Measurements from ENCODE around the gene PAFAH1B1.

Gene PAFAH1B1

DNA sequence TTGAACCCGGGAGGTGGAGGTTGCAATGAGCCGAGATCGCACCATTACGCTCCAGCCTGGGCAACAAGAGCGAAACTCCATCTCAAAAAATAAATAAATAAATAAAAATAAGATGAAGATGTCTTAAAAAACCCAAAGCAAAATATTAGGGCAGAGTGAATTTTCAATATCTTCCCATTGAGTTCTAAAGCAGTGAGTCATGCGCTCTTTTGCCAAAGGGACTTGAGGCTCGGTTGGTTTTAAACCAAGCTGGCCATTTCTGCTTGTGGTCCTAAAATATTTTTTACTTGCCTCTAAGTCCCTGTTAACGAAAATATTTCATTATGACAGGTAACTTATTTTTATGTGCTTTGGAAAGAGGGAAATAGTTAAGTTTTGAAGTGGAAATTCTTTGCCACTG is 4.7 kb downstream of the PAFAH1B1 start:
- DNase-seq: no peak
- Histone ChIP-seq H3K56ac (ENCODE audit: low read length) (no peak overlapping the region), H2AK5ac (ENCODE audit: low read length) (no peak overlapping the region), H3K27ac (ENCODE audit: low read depth, low read length) (no peak overlapping the region), H4K5ac (ENCODE audit: low read length) (no peak overlapping the region), H3K36me3 (ENCODE audit: control insufficient read depth, insufficient read depth, low read length) (no peaks in the 10 kb centered on the region), H3K4me3 (ENCODE audit: low read length) (no peak overlapping the region), H3K23ac (ENCODE audit: low read length) (no peak overlapping the region), H3K18ac (ENCODE audit: low read length) (no peak overlapping the region), H2BK5ac (ENCODE audit: low read length) (no peak overlapping the region), H3K79me1 (ENCODE audit: low read length) (no peaks in the 10 kb centered on the region), H3K4me2 (ENCODE audit: low read length) (no peak overlapping the region), H3K4me1 (ENCODE audit: control insufficient read depth, low read depth, low read length) (no peaks in the 10 kb centered on the region), H3K27me3 (ENCODE audit: insufficient read depth, low read length, poor library complexity) (no peaks in the 10 kb centered on the region), H2BK120ac (ENCODE audit: low read depth, low read length) (no peak overlapping the region), H3K79me2 (ENCODE audit: control insufficient read depth, insufficient read depth, low read length) (peaks cover 76% of the 10 kb centered on the region), H3K4ac (ENCODE audit: low read depth, low read length) (no peak overlapping the region), H2BK15ac (replicated peaks; ENCODE audit: low read depth) (no peak overlapping the region), H4K8ac (ENCODE audit: low read depth, low read length) (no peak overlapping the region), H3K9ac (ENCODE audit: low read length) (no peak overlapping the region)
- WGBS (ENCODE audit: extremely low coverage, insufficient coverage, low lambda C conversion rate): no CpG with 5 or more reads among the region's 8 CpGs

GRCh38 chr17:2602597-2603017 is 9.2 kb downstream of the PAFAH1B1 start:
- H3K23ac ChIP-seq (ENCODE audit: low read length): no peak overlapping the region
- H3K36me3 ChIP-seq (ENCODE audit: control insufficient read depth, insufficient read depth, low read length): no peaks in the 10 kb centered on the region
- H4K5ac ChIP-seq (ENCODE audit: low read length): no peak overlapping the region
- H3K4me1 ChIP-seq (ENCODE audit: control insufficient read depth, low read depth, low read length): no peaks in the 10 kb centered on the region
- H3K79me1 ChIP-seq (ENCODE audit: low read length): no peaks in the 10 kb centered on the region
- H2AK5ac ChIP-seq (ENCODE audit: low read length): no peak overlapping the region
- H3K56ac ChIP-seq (ENCODE audit: low read length): no peak overlapping the region
- H4K8ac ChIP-seq (ENCODE audit: low read depth, low read length): no peak overlapping the region
- H3K4me2 ChIP-seq (ENCODE audit: low read length): no peak overlapping the region
- H3K27me3 ChIP-seq (ENCODE audit: insufficient read depth, low read length, poor library complexity): no peaks in the 10 kb centered on the region
- H3K4me3 ChIP-seq (ENCODE audit: low read length): no peak overlapping the region
- peaks cover 87% of the 10 kb centered on the region for H3K79me2 ChIP-seq (ENCODE audit: control insufficient read depth, insufficient read depth, low read length)
- no peak overlapping the region for H3K4ac ChIP-seq (ENCODE audit: low read depth, low read length)
- no peak overlapping the region for H2BK15ac ChIP-seq (replicated peaks; ENCODE audit: low read depth)
- 100% methylated on average over 3 of the region's 6 CpGs for WGBS (ENCODE audit: extremely low coverage, insufficient coverage, low lambda C conversion rate)
- H3K27ac ChIP-seq (ENCODE audit: low read depth, low read length): no peak overlapping the region
- DNase-seq: peak; percentile 67
- no peak overlapping the region for H3K9ac ChIP-seq (ENCODE audit: low read length)
- no peak overlapping the region for H2BK5ac ChIP-seq (ENCODE audit: low read length)
- H3K18ac ChIP-seq (ENCODE audit: low read length): peak overlapping the region; percentile 22
- no peak overlapping the region for H2BK120ac ChIP-seq (ENCODE audit: low read depth, low read length)

GRCh38 chr17:2608350-2608913 is 15.0 kb downstream of the PAFAH1B1 start:
- DNase-seq: no peak
- Histone ChIP-seq H3K9ac (ENCODE audit: low read length) (no peak overlapping the region), H3K4ac (ENCODE audit: low read depth, low read length) (no peak overlapping the region), H3K79me2 (ENCODE audit: control insufficient read depth, insufficient read depth, low read length) (peaks cover 89% of the 10 kb centered on the region), H3K23ac (ENCODE audit: low read length) (no peak overlapping the region), H2BK120ac (ENCODE audit: low read depth, low read length) (no peak overlapping the region), H3K18ac (ENCODE audit: low read length) (no peak overlapping the region), H2BK5ac (ENCODE audit: low read length) (no peak overlapping the region), H3K27me3 (ENCODE audit: insufficient read depth, low read length, poor library complexity) (no peaks in the 10 kb centered on the region), H3K4me1 (ENCODE audit: control insufficient read depth, low read depth, low read length) (peaks cover 2% of the 10 kb centered on the region), H3K56ac (ENCODE audit: low read length) (no peak overlapping the region), H4K5ac (ENCODE audit: low read length) (no peak overlapping the region), H2BK15ac (replicated peaks; ENCODE audit: low read depth) (no peak overlapping the region), H3K79me1 (ENCODE audit: low read length) (no peaks in the 10 kb centered on the region), H3K27ac (ENCODE audit: low read depth, low read length) (no peak overlapping the region), H3K4me2 (ENCODE audit: low read length) (no peak overlapping the region), H3K36me3 (ENCODE audit: control insufficient read depth, insufficient read depth, low read length) (peaks cover 2% of the 10 kb centered on the region), H3K4me3 (ENCODE audit: low read length) (no peak overlapping the region), H4K8ac (ENCODE audit: low read depth, low read length) (no peak overlapping the region), H2AK5ac (ENCODE audit: low read length) (no peak overlapping the region)
- no CpG with 5 or more reads among the region's 6 CpGs for WGBS (ENCODE audit: extremely low coverage, insufficient coverage, low lambda C conversion rate)

DNA sequence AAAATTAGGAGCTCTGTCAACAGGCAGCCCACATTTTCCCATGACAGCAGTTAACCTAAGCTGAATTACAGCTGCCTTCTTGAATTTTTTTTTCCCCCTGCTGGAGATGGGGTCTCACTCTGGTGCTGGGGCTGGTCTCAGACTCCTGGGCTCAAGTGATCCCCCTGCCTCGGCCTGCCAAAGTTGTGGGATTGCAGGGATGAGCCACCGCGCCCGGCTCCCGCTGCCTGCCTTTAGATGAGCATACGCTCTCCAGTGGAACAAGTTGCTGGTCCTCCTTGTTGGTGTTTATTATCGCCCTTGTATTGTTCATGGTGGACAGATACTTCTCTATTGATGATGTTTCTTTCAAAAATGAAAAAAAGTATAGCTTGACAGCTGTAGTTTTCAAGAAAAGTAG is 15.6 kb downstream of the PAFAH1B1 start:
- H2AK5ac ChIP-seq (ENCODE audit: low read length): no peak overlapping the region
- no peak overlapping the region for H3K23ac ChIP-seq (ENCODE audit: low read length)
- H3K56ac ChIP-seq (ENCODE audit: low read length): no peak overlapping the region
- no peak overlapping the region for H2BK15ac ChIP-seq (replicated peaks; ENCODE audit: low read depth)
- H3K27ac ChIP-seq (ENCODE audit: low read depth, low read length): no peak overlapping the region
- no peak overlapping the region for H3K9ac ChIP-seq (ENCODE audit: low read length)
- no peak overlapping the region for H3K4ac ChIP-seq (ENCODE audit: low read depth, low read length)
- peaks cover 88% of the 10 kb centered on the region for H3K79me2 ChIP-seq (ENCODE audit: control insufficient read depth, insufficient read depth, low read length)
- no CpG with 5 or more reads among the region's 7 CpGs for WGBS (ENCODE audit: extremely low coverage, insufficient coverage, low lambda C conversion rate)
- H3K4me2 ChIP-seq (ENCODE audit: low read length): no peak overlapping the region
- H3K4me3 ChIP-seq (ENCODE audit: low read length): no peak overlapping the region
- no peak overlapping the region for H3K18ac ChIP-seq (ENCODE audit: low read length)
- H3K79me1 ChIP-seq (ENCODE audit: low read length): peaks cover under 1% of the 10 kb centered on the region
- peaks cover 2% of the 10 kb centered on the region for H3K4me1 ChIP-seq (ENCODE audit: control insufficient read depth, low read depth, low read length)
- no peak for DNase-seq
- H2BK120ac ChIP-seq (ENCODE audit: low read depth, low read length): no peak overlapping the region
- H4K5ac ChIP-seq (ENCODE audit: low read length): no peak overlapping the region
- H4K8ac ChIP-seq (ENCODE audit: low read depth, low read length): no peak overlapping the region
- no peak overlapping the region for H2BK5ac ChIP-seq (ENCODE audit: low read length)
- no peaks in the 10 kb centered on the region for H3K27me3 ChIP-seq (ENCODE audit: insufficient read depth, low read length, poor library complexity)
- H3K36me3 ChIP-seq (ENCODE audit: control insufficient read depth, insufficient read depth, low read length): peaks cover 2% of the 10 kb centered on the region

GRCh38 chr17:2610195-2611175 is 17.0 kb downstream of the PAFAH1B1 start:
- Histone ChIP-seq H3K79me2 (ENCODE audit: control insufficient read depth, insufficient read depth, low read length) (peaks cover 85% of the 10 kb centered on the region), H3K9ac (ENCODE audit: low read length) (no peak overlapping the region), H4K8ac (ENCODE audit: low read depth, low read length) (no peak overlapping the region), H3K4ac (ENCODE audit: low read depth, low read length) (no peak overlapping the region), H3K23ac (ENCODE audit: low read length) (no peak overlapping the region), H4K5ac (ENCODE audit: low read length) (no peak overlapping the region), H2BK15ac (replicated peaks; ENCODE audit: low read depth) (no peak overlapping the region), H3K27ac (ENCODE audit: low read depth, low read length) (no peak overlapping the region), H2AK5ac (ENCODE audit: low read length) (no peak overlapping the region), H3K4me3 (ENCODE audit: low read length) (no peak overlapping the region), H3K56ac (ENCODE audit: low read length) (no peak overlapping the region), H3K4me1 (ENCODE audit: control insufficient read depth, low read depth, low read length) (peaks cover 2% of the 10 kb centered on the region), H2BK5ac (ENCODE audit: low read length) (no peak overlapping the region), H3K36me3 (ENCODE audit: control insufficient read depth, insufficient read depth, low read length) (peaks cover 2% of the 10 kb centered on the region), H2BK120ac (ENCODE audit: low read depth, low read length) (no peak overlapping the region), H3K79me1 (ENCODE audit: low read length) (peaks cover 2% of the 10 kb centered on the region), H3K4me2 (ENCODE audit: low read length) (no peak overlapping the region), H3K18ac (ENCODE audit: low read length) (no peak overlapping the region), H3K27me3 (ENCODE audit: insufficient read depth, low read length, poor library complexity) (no peaks in the 10 kb centered on the region)
- no CpG with 5 or more reads among the region's 3 CpGs for WGBS (ENCODE audit: extremely low coverage, insufficient coverage, low lambda C conversion rate)
- DNase-seq: no peak

Data from mesendoderm (in vitro differentiated cells).